GM18498 (cell line): ENCODE data around the gene LYST.
"Not testable (repeated sequence)": the region's sequence is repeated elsewhere in the genome, so short reads cannot be mapped to it uniquely, and the experiment has no call there.

Experiments
- ATAC-seq: cut with Tn5 transposase; IDR thresholded peaks from one replicate; pipeline ENCODE4 v1.9.1; 2021; ENCODE audit warnings: mild to moderate bottlenecking, moderate library complexity; ENCODE audit not compliant: unreplicated experiment

LYST gene

DNA sequence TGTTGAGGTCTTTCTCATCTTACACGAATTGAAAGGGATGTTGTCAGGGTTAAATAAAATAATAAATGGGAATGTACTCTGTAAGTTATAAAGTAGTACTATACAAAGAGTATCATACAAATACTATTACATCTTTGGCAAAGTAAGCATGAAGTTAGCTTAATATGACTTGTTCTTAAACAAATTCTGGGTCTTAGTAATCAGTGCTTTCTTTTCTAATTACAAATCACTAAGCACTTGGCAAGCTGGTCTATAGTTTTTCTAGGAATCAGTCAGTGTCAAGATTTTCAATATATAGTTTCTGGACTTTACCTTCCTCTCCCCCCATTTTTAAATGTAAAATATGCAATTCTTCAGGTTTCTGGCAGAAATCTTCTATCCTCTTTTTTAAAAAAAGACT is 6.9 kb downstream of the LYST start:
- ATAC-seq = no peak

DNA sequence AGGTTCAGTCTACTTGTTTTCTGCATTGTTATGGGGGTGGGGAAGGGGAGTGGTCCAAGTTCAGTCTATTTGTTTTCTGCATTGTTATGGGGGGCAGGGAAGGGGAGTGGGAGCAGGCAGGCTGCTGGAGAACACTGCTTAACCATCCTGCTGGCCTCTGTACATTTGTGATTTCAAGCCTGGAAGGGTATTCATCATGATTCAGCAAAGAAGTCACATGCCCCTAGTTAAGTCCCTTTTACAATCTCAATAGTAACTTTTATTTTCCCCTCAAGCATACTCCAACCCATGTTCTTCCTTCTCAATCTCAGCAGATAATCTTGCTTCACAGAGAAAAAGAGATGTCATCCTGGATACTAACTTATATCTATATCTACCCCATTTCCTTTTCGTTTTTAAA is 7.9 kb downstream of the LYST start:
- no peak for ATAC-seq

DNA sequence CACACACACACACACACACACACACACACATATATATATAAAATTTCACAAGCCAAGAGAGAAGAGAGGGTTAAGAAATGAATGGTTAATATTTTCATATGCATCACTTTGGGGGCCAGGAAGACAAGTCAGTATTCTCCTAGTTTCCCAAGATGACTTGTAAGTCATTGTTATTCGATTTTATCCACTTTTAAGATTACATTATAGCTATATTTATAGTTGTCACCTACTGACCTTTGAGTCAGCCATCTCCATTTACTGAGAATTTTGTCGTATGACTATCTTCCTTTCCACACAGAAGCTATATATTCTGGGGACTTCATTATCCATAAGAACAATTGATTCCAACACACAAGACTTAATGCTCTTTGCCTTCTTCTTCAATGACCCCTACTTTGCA is 8.9 kb downstream of the LYST start:
- no peak for ATAC-seq

DNA sequence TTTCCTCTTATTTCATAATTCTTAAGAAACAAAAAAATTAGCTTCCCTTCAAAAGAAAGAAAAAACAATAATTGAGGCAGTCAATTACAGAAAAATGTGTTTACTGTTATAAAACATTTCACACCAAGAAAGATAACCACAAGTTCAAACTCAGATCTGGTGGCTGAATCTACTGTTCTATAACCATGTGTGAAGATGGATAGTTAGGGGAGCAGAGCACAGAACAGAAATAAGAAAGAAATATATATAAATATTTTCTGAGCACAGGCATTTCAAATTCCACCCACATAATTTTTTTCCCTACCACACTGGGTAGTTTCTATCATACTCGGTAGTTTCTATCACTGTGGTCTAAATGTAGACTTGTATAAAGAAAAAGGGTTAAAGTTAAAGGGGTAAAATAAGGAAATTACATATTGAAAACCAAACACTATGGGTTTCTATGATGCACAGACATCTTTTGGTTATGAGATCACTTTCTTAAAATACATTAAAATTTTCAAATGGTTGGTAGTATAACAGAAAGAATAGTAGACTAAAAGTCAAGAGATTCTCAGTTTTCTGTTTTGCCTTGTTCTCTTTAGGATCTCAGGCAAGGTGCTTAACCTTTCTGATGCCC is 10.8 kb downstream of the LYST start:
- ATAC-seq = peak; percentile 53

DNA sequence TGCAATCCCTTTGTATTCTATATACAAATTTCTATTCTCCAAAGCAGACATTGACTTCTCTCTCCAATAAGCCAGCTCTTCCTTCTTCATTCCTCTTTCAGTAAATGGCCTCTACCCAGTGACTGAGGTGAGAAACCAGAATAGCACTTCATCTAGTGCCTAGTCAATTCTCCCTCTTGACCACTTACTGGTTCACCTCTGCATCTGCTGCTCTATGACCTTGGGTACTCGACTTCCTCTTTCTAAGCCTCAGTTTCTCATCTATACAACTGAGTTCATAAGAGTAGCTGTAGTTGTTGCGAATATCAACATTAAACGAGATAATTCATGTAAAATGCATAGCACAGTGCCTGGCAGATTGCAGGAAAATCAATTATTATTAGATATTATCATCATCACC is 12.4 kb downstream of the LYST start:
- peak; percentile 73 for ATAC-seq

DNA sequence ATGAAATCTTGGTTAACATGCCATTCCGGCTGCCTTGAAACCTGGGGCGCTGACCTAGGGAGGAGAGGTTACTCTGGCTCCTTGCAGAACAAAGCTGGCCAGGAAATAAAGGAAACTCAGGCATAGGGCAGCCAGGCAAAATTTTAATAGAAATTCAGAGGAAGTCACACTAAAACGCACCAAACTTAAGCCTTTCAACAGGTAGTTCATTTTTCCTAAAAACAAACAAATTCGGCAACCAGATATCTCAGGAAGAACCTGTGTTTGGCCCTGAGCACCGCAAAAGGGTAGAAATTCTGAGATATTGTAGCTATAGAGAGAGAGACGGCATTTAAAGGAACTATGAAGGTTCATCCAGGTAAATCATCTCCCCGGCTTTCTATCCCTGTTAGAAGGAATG is 13.1 kb downstream of the LYST start:
- no peak for ATAC-seq

DNA sequence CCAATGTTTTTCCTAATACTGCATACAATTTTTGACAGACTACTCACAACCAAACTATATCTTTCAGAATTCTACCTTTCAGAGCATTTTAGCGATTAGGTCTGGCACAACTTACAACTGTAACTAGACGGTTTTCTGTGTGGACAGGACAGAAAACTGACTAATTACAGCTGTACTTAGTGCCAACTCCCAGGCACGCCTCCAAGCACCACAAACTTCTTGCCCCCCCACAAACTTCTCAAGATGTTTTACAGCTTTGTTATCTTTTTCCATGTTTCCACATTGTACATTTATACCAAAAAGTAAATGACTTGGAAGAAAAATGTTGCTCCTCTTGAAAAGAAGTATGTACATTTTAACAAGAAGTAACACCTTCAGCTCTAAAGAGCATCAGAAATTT is 13.8 kb downstream of the LYST start:
- no peak for ATAC-seq

DNA sequence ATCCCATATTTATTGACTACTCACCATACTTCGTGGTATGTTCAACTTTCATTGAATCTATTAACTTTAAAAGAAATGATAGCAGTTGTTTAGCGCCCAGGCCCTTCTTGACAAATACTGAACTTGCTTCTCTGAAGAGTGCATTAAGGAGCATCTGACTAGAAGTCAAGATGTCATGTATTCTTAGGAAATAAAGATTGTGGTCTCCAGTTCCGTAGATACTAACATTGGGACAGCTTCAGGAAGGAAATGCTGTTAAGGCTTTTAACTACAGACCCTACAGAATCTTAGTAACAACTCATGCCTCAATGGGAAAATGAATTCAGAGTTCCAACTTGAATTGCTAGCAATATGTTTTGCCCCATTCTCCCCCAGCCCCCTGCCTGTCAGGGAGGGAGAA is 14.8 kb downstream of the LYST start:
- ATAC-seq = no peak

DNA sequence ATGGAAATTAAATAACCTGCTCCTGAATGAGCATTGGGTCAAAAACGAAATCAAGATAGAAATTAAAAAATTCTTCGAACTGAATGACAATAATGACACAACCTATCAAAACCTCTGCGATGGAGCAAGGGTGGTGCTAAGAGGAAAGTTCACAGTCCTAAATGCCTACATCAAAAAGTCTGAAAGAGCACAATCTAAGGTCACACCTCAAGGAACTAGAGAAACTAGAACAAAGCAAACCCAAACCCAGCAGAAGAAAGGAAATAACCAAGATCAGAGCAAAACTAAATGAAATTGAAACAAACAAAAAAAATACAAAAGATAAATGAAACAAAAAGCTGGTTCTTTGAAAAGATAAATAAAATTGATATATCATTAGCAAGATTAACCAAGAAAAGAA is 18.5 kb downstream of the LYST start:
- ATAC-seq = not testable (repeated sequence)

DNA sequence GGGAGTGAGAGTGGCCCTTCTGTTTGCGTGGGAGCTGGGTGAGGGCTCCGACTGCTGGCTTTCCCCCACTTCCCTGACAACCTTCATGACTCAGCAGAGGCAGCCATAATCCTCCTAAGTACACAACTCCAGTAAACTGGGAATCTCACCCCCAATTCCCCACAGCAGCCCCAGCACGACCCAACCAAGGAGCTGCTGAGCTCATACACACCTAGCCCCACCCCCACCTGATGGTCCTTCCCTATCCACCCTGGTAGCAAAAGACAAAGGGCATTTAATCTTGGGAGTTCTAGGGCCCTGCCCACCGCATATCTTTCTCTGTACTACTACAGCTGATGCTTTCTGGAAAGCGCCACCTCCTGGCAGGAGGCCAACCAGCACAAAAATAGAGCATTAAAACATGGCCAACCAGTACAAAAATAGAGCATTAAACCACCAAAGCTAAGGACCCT is 21.0 kb downstream of the LYST start:
- not testable (repeated sequence) for ATAC-seq

DNA sequence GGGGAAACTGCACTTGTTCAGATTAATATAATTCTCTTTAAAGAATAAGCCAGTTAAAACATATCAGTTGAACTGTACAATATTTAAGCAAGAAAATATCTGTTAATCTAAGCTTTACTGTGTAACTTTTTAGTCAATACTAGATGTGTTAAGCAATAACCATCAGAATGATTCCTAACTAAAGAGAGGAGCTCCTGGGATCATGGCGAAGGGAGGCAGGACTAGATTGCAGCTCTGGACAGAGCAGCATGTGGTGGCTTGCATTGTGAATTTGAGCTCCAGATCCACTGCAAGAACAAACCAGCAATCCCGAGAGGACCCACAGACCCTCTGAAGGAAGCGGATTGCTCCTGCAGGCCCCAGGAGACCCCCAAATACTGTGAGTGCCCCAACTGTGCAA is 21.9 kb downstream of the LYST start:
- no peak for ATAC-seq

DNA sequence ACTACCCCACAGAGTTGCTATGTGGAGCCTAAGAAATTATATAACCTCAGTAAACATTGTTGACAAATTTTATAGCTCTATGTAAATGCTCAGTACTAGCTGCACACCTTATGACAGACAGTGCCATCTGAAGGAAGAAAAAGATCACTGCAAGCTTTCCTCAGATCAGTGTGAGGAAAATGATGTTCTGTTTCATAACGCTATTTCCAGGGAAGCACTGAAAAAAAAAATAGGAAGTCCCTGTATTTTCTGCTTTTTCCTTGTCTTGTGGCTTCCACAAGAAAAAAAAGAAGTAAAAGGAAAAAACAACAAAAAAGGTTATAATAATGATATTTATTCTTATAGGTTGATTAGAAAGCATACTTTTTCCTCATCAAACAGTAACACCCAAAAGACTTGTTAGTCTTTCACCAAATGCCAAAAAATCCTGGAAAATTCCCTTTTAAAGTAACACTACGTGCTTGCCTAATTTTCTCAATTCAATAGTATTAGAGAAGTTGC is 23.2 kb downstream of the LYST start:
- ATAC-seq = peak; percentile 69

DNA sequence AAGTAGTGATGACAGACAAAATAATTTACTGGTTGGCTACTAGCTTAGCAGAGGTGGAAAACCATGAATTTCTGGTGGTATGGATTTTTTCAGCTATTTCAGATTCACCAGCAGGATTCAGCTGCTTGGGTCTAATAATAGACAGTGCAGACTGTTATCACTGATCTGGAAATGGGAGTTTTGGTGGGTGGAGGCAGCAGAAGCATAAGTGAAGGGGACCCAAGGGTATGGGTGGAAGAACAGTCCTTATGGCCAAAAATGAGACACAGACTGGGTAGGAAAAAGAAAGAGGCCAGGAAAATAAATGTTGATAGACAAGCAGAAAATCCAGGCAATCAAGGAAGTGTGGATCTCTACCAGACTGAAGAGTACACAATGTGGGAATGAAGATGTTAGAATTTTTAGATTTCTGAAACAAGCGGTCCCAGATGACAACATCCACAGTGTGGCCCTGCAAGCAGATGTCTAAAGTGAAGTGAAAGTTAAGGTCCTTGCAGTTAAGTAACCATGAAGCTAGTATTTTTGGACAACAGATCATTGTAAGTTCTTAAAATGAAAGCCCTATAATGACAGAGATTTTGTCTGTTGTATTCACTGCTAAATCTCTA is 24.7 kb downstream of the LYST start:
- peak; percentile 79 for ATAC-seq

DNA sequence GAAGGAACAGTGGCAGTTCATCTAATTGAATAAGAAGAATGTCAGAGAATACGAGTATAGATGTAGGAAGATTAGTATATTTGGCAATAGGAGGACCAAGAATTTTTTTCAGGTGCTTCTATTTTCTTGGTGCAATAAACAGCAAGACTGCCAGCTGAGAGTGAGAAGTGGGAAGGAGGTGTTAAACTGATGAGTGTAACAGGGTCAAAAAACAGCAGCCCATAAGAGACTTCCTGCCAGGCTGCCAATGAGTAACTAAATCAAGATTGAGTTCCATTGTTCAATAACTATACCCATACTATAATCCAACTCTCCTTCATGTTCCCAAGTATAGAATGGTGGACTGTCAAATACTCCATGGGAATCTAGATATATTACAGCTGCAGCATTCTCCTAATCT is 28.7 kb downstream of the LYST start:
- no peak for ATAC-seq

DNA sequence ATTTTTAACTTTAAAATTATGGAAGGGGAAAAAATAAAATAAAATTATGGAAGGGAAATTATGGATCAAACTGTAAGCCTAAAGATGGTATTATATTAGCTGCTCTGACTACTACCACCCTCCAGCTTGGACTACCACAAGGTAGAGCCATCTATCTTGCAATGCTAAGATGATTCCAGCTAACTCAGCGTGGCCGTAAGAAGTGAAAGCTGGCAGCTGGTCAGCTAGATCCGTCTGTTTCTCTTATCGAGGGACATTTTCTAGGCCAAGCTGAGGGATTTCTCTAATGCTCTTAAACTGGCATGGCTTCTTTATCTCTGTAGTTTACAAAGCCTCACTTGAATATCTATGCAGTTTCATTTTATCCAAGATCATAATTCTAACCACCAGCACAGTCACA is 31.5 kb downstream of the LYST start:
- ATAC-seq = no peak

DNA sequence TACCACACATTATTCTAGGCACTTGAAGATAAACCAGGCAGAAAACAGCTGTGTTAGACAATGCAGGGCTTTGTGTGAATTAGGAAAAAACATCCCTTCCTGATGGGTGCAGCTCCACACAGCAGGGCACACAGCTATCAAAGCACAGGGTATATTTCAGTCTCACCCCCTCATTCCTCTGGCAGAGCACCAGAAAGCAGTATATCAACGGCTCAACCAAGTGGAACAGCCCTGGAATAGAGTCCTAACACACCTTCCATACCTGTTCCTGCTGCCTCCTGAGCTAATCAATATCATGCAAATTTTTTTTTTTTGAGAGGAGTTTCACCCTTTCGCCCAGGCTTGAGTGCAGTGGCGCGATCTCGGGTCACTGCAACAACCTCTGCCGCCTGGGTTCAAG is 32.1 kb downstream of the LYST start:
- no peak for ATAC-seq

DNA sequence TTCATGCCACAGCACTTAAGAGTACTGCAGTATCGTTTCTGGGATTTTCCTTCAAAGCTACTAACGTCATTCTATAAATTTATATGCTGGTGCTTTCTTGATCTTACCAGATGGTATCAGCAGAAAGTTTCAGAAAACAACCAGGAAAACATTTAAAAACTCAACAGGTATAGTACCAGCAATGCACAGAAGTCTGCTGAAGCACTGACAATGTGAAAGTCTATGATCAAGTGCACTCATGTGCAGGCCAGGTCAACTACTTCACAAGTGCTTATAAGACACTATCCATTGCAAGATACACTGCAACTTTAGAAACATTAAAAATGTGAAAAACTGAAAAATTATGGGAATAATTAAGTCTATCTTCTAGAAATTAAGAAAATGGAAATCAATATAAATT is 34.7 kb downstream of the LYST start:
- no peak for ATAC-seq

DNA sequence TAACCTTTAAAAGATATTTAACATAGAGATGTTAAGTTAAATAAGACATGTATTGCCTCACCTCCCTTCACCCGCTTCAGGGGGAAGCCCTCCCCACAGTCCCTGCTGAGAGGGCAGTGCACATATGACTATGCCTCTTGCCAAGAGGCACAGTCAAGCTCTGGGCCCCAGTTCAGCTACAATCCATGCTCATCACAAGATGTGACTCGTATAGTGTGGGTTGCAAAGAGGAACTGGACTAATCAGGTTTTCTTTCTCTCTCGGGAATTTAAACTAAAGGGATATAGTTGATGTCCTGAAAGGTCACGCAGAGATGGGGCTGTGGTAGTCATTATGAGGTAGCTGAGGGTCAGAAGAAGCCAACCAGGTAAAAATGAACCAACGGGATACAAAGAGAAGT is 35.6 kb downstream of the LYST start:
- peak; percentile 82 for ATAC-seq

DNA sequence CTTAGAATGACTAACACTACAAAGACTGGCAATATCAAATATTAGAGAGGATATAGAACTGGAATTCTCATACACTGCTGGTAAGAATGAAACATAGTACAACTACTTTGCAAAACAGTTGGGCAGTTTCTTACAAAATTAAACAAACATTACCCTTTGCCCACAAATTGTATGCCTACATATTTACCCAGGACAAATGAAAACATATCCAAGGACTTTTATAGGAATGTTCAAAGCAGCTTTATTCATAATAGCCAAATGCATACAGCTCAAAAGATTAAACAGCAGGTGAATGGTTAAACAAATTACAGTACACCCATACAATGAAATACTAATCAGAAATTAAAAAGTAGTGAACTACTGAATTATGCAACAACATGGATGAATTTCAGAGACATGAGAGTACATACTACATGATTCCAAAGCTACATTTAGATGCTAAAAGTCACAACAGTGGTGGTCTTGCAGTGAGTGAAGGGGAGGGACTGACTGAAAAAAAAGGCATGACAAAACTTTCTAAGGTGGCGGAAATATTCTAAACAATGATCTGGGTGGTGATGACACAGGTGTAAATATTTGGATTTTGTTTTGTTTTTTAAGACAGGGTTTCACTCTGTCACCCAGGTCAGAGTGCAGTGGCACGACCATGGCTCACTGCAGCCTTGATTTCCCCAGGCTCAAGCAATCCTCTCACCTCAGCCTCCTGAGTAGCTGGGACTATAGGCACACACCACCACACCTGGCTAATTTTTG is 40.4 kb downstream of the LYST start:
- ATAC-seq = no peak

DNA sequence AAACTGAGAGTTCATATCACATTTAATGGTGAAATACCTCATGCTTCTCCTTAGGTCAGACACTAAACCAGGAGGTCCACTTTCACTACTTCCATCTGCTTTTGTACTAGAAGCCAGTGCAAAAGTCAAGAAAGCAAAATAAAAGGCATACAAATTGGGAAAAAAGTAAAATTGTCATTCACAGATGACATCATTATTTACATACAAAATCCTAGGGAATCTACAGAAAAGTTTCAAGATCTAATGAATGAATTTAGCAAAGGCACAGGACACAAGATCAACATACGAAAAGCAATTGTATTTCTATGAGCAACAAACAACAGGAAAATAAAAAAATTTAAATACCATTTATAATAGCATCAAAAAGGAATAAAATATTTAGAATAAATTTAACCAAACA is 41.5 kb downstream of the LYST start:
- no peak for ATAC-seq

DNA sequence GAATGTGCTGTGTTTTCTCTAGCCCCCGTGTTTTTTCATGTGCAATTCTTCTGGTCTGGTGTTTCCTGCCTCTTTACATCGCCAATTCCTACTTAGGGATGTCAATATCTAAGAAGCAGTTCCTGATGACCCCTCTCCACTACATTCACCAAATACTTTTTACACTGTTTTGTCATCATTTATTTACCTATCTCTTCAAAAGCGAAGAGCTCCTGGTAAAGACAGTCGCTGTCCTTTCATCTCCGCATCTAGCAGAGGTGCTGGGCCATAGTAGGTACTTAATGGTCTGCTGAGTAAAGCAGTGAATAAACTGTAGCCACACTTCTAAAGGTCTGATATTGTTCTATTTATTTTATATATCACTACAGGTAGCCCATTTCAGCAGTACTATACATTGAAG is 43.0 kb downstream of the LYST start:
- ATAC-seq = no peak

DNA sequence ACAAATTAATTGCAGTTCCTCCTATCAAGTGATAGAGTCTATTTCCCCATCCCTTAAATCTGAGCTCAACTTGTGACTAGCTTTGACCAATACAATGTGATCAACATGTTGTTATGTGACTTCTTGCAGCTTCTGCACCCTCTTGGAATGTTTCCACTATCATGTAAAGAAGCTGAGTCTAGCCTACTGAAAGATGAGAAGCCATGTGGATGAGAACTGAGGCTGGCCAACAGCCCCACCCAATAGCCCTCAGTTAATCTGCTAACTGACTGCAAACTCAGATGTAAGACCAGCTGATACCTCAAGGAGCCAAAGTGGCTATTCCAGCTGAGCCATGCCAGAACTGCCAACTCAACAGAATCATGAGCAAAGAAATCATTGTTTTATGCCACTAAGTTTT is 44.0 kb downstream of the LYST start:
- ATAC-seq = no peak
